H9 (cell line): ENCODE measurements around the gene ABCG1. TPM values are rescaled to one million over a fixed set of nuclear protein-coding genes. Genes with fewer than 3 reads are reported as not detected.

Source experiments
- DNase-seq: peaks from one replicate; pipeline ENCODE4 v3.0.0-alpha.2; 2017
- H2AFZ ChIP-seq: one replicate; pipeline ENCODE4 v1.6.1; 2013; ENCODE audit warnings: mild to moderate bottlenecking, low read length, control low read depth, moderate library complexity
- H2AK5ac ChIP-seq: 2 replicates; pipeline ENCODE4 v1.6.1; 2013; ENCODE audit warnings: low read length, control low read depth, mixed read lengths; ENCODE audit not compliant: insufficient read length
- H2BK120ac ChIP-seq: one replicate; pipeline ENCODE4 v1.6.1; 2013; ENCODE audit warnings: low read depth, mild to moderate bottlenecking, low read length, control low read depth, inconsistent platforms; ENCODE audit not compliant: poor library complexity, severe bottlenecking
- H2BK12ac ChIP-seq: 2 replicates; pipeline ENCODE4 v1.6.1; 2013; ENCODE audit warnings: low read length, control low read depth, mixed read lengths, low read depth; ENCODE audit not compliant: insufficient read length
- H2BK15ac ChIP-seq: 2 replicates; pipeline ENCODE4 v1.6.1; 2013; ENCODE audit warnings: low read depth, low read length, control low read depth
- H2BK20ac ChIP-seq: one replicate; pipeline ENCODE4 v1.6.1; 2013; ENCODE audit warnings: low read depth, mild to moderate bottlenecking, low read length, control low read depth, inconsistent platforms; ENCODE audit not compliant: poor library complexity, severe bottlenecking
- H2BK5ac ChIP-seq: 2 replicates; pipeline ENCODE4 v1.6.1; 2013; ENCODE audit warnings: low read length, control low read depth, mixed read lengths; ENCODE audit not compliant: insufficient read length
- H3K14ac ChIP-seq: 2 replicates; pipeline ENCODE4 v1.6.1; 2013; ENCODE audit warnings: low read length, control low read depth; ENCODE audit not compliant: insufficient read depth
- H3K18ac ChIP-seq: 2 replicates; pipeline ENCODE4 v1.6.1; 2013; ENCODE audit warnings: low read depth, mild to moderate bottlenecking, mixed read lengths, low read length, control low read depth; ENCODE audit not compliant: insufficient read length
- H3K23ac ChIP-seq: 2 replicates; pipeline ENCODE4 v1.6.1; 2013; ENCODE audit warnings: low read length, control low read depth, mixed read lengths, low read depth; ENCODE audit not compliant: insufficient read length
- H3K23me2 ChIP-seq: 2 replicates; pipeline ENCODE4 v1.6.1; 2013; ENCODE audit warnings: low read depth, mild to moderate bottlenecking, mixed read lengths, low read length, control low read depth; ENCODE audit not compliant: insufficient read length, poor library complexity, severe bottlenecking
- H3K27ac ChIP-seq: 2 replicates; pipeline ENCODE4 v1.5.1; 2013; ENCODE audit warnings: low read length, control low read depth, mixed read lengths, low read depth; ENCODE audit not compliant: insufficient read length
- H3K27me3 ChIP-seq: 2 replicates; pipeline ENCODE4 v1.6.1; 2013; ENCODE audit warnings: low read length, control low read depth, inconsistent platforms; ENCODE audit not compliant: insufficient read depth
- H3K4ac ChIP-seq: 2 replicates; pipeline ENCODE4 v1.6.1; 2013; ENCODE audit warnings: low read depth, mild to moderate bottlenecking, control low read depth, inconsistent platforms, low read length, moderate library complexity
- H3K4me1 ChIP-seq: 2 replicates; pipeline ENCODE4 v1.6.1; 2013; ENCODE audit warnings: low read length, control low read depth, inconsistent platforms; ENCODE audit not compliant: insufficient read depth
- H3K4me2 ChIP-seq: 2 replicates; pipeline ENCODE4 v1.6.1; 2013; ENCODE audit warnings: low read length, control low read depth, mixed read lengths; ENCODE audit not compliant: insufficient read length, insufficient read depth
- H3K56ac ChIP-seq: 2 replicates; pipeline ENCODE4 v1.6.1; 2013; ENCODE audit warnings: low read depth, mild to moderate bottlenecking, mixed read lengths, low read length, control low read depth; ENCODE audit not compliant: insufficient read length
- H3K79me1 ChIP-seq: 2 replicates; pipeline ENCODE4 v1.6.1; 2013; ENCODE audit warnings: low read depth, mild to moderate bottlenecking, moderate library complexity, low read length, control low read depth, inconsistent platforms; ENCODE audit not compliant: insufficient read depth, poor library complexity, severe bottlenecking
- H3K79me2 ChIP-seq: 2 replicates; pipeline ENCODE4 v1.6.1; 2013; ENCODE audit warnings: low read length, control low read depth, inconsistent platforms; ENCODE audit not compliant: insufficient read depth
- H3K9ac ChIP-seq: 2 replicates; pipeline ENCODE4 v1.6.1; 2013; ENCODE audit warnings: low read length, control low read depth, mixed read lengths; ENCODE audit not compliant: insufficient read length; ENCODE audit errors: extremely low read depth
- H3K9me3 ChIP-seq: one replicate; pipeline ENCODE4 v1.6.1; 2013; ENCODE audit warnings: low read depth, low read length, inconsistent platforms; ENCODE audit not compliant: control insufficient read depth
- H3T11ph ChIP-seq: one replicate; pipeline ENCODE4 v1.6.1; 2013; ENCODE audit warnings: mild to moderate bottlenecking, low read length, control low read depth, inconsistent platforms
- H4K20me1 ChIP-seq: one replicate; pipeline ENCODE4 v1.6.1; 2013; ENCODE audit not compliant: control insufficient read depth, insufficient read length, insufficient read depth
- H4K5ac ChIP-seq: 2 replicates; pipeline ENCODE4 v1.6.1; 2013; ENCODE audit warnings: low read depth, mild to moderate bottlenecking, mixed read lengths, low read length, control low read depth; ENCODE audit not compliant: insufficient read length
- H4K8ac ChIP-seq: replicated peaks from 2 replicates; pipeline ENCODE4 v1.6.1; 2013; ENCODE audit warnings: low read length, control low read depth, mixed read lengths, low read depth; ENCODE audit not compliant: insufficient read length
- H4K91ac ChIP-seq: 2 replicates; pipeline ENCODE4 v1.6.1; 2013; ENCODE audit warnings: low read depth, mild to moderate bottlenecking, moderate library complexity, mixed read lengths, low read length, control low read depth; ENCODE audit not compliant: insufficient read length
- H3K27ac Mint-ChIP-seq, 3 experiments: 2 replicates in 2 of 3; 3 replicates in 1 of 3; pipeline ENCODE4 v1.8.0; 2020 to 2021; ENCODE audit warnings: mixed read lengths in 3 of 3, mild to moderate bottlenecking in 1 of 3, moderate library complexity in 1 of 3
- H3K27me3 Mint-ChIP-seq: 2 replicates; pipeline ENCODE4 v1.8.0; 2021; ENCODE audit warnings: low read depth, mild to moderate bottlenecking, moderate library complexity, mixed read lengths
- H3K36me3 Mint-ChIP-seq, 3 experiments: 2 replicates in 2 of 3; 3 replicates in 1 of 3; pipeline ENCODE4 v1.8.0; 2020 to 2021; ENCODE audit warnings: low read depth in 3 of 3, mixed read lengths in 3 of 3; ENCODE audit not compliant: insufficient read depth in 1 of 3
- H3K4me1 Mint-ChIP-seq, 2 experiments: 2 replicates each; pipeline ENCODE4 v1.8.0; 2020; ENCODE audit warnings: mixed read lengths in 2 of 2
- H3K4me3 Mint-ChIP-seq, 2 experiments: 2 replicates in 1 of 2; 3 replicates in 1 of 2; pipeline ENCODE4 v1.8.0; 2020 to 2021; ENCODE audit warnings: mild to moderate bottlenecking in 2 of 2, mixed read lengths in 2 of 2, moderate library complexity in 1 of 2
- H3K9me3 Mint-ChIP-seq, 2 experiments: 2 replicates in 1 of 2; 3 replicates in 1 of 2; pipeline ENCODE4 v1.8.0; 2020; ENCODE audit warnings: mild to moderate bottlenecking in 2 of 2, mixed read lengths in 2 of 2, moderate library complexity in 1 of 2
- WGBS: extraction: QIAGEN DNeasy Blood & Tissue Kit; methylation state at CpG from one replicate; pipeline ENCODE4 v1.1.7; 2013; ENCODE audit warnings: missing lambda C conversion rate, low lambda C conversion rate, mixed read lengths; ENCODE audit not compliant: insufficient read length; ENCODE audit errors: extremely low coverage; 5-methylcytosine and 5-hydroxymethylcytosine counted together
- total RNA-seq: library from RNA; stranded (reverse); gene quantifications from 2 replicates; pipeline ENCODE4 v1.2.1, GENCODE V29; 2021
- TF ChIP-seq, protein P1 (sequence below): fragments of 200-600 bp; sonication (generic); conservative IDR thresholded peaks from 3 replicates; pipeline ENCODE4 v1.8.0; 2021; ENCODE audit warnings: antibody characterized with exemption, mild to moderate bottlenecking

The ABCG1 gene
- total RNA-seq, 1 experiment from 2014 or later = 0.83 TPM

DNA sequence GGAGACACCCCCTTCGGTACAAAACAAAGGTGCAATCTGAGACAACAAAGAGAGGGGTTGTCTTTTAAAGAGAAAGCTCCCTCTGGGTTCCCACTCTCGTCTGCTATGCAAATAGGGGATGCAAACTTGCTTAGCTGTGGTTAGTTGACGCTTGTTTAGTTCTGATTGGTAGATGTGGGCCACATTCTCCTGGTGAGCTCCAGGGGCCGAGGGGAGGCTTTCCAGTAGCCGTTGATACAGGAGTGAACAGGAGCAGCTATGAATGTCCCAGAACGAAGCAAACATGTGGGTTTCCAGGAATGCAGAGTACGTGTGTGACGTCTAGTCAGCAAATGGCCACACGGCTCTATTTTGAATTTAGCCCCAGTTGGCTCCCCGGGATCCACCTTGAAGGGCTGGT, 117.1 kb downstream of the ABCG1 start:
- H3K14ac ChIP-seq = no peak overlapping the region; the same call in 1 of the 2 replicates
- H3K18ac ChIP-seq = peak overlapping the region; percentile 61
- no peak overlapping the region for H4K91ac ChIP-seq
- Mint-ChIP-seq H3K36me3 (peaks cover 9 to 17% (median 10%) of the 10 kb centered on the region in 3 experiments; a peak in 6 of 7 replicates), H3K4me1 (peaks cover 34% of the 10 kb centered on the region in 2 experiments), H3K4me3 (peak overlapping the region; percentile 40 to 46; a peak in 3 of 5 replicates), H3K27me3 (peaks cover 5% of the 10 kb centered on the region), H3K9me3 (peaks cover 13 to 18% of the 10 kb centered on the region in 2 experiments), H3K27ac (peak overlapping the region; percentile 94 to 98 (median 97))
- H3K9ac ChIP-seq = peak overlapping the region; percentile 70
- H4K5ac ChIP-seq = no peak overlapping the region
- H3K56ac ChIP-seq = no peak overlapping the region
- H3K4me2 ChIP-seq = peak overlapping the region; percentile 41
- TF ChIP-seq, protein P1, sequence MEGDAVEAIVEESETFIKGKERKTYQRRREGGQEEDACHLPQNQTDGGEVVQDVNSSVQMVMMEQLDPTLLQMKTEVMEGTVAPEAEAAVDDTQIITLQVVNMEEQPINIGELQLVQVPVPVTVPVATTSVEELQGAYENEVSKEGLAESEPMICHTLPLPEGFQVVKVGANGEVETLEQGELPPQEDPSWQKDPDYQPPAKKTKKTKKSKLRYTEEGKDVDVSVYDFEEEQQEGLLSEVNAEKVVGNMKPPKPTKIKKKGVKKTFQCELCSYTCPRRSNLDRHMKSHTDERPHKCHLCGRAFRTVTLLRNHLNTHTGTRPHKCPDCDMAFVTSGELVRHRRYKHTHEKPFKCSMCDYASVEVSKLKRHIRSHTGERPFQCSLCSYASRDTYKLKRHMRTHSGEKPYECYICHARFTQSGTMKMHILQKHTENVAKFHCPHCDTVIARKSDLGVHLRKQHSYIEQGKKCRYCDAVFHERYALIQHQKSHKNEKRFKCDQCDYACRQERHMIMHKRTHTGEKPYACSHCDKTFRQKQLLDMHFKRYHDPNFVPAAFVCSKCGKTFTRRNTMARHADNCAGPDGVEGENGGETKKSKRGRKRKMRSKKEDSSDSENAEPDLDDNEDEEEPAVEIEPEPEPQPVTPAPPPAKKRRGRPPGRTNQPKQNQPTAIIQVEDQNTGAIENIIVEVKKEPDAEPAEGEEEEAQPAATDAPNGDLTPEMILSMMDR = no peak
- no peak overlapping the region for H3K23ac ChIP-seq
- H2BK15ac ChIP-seq = no peak overlapping the region
- H3K79me2 ChIP-seq = no peaks in the 10 kb centered on the region
- no peak overlapping the region for H2AFZ ChIP-seq
- H3T11ph ChIP-seq = peak overlapping the region; percentile 80
- no peak overlapping the region for H2BK12ac ChIP-seq
- H2AK5ac ChIP-seq = no peak overlapping the region
- H3K9me3 ChIP-seq = peaks cover 12% of the 10 kb centered on the region
- no peaks in the 10 kb centered on the region for H3K79me1 ChIP-seq
- H3K4me1 ChIP-seq = no peaks in the 10 kb centered on the region; the same call in 1 of the 2 replicates
- H2BK20ac ChIP-seq = no peak overlapping the region
- DNase-seq = peak; percentile 85
- H4K20me1 ChIP-seq = no peaks in the 10 kb centered on the region
- peak overlapping the region; percentile 20 for H2BK5ac ChIP-seq
- H3K27me3 ChIP-seq = no peaks in the 10 kb centered on the region
- no peak overlapping the region for H4K8ac ChIP-seq
- WGBS = no CpG with 5 or more reads among the region's 10 CpGs
- H3K27ac ChIP-seq = peak overlapping the region; percentile 69
- no peaks in the 10 kb centered on the region for H3K23me2 ChIP-seq
- no peak overlapping the region for H3K4ac ChIP-seq
- H2BK120ac ChIP-seq = no peak overlapping the region
